Measurements from ENCODE around the gene VPS16.

Gene VPS16

GRCh38 chr20:2865101-2865500 is 24.6 kb downstream of the VPS16 start:
- Histone ChIP-seq H3K4me3 (no peak overlapping the region), H3K36me3 (ENCODE audit: insufficient read depth, low read length) (peaks cover 2% of the 10 kb centered on the region; the same call in 1 of the 2 replicates)

GRCh38 chr20:2865630-2866029 is 25.1 kb downstream of the VPS16 start:
- no peak for TF ChIP-seq POLR2AphosphoS5 (IDR thresholded peaks at IDR 0.05; ENCODE audit: borderline replicate concordance, low read depth, low read length)
- no peak for TF ChIP-seq FOXP2 (optimal IDR thresholded peaks at IDR 0.05; ENCODE audit: control extremely low read depth, extremely low read length, insufficient read depth)
- no peak for TF ChIP-seq EZH2 (IDR thresholded peaks at IDR 0.05)
- DNase-seq (ENCODE audit: low read depth, low spot score), result no peak
- H3K4me3 ChIP-seq, result no peak overlapping the region
- no peak overlapping the region for H3K9ac ChIP-seq (ENCODE audit: insufficient read length)
- H3K36me3 ChIP-seq (ENCODE audit: insufficient read depth, low read length), result peaks cover 2% of the 10 kb centered on the region; the same call in 1 of the 2 replicates
- H3K9me3 ChIP-seq (ENCODE audit: low read depth, low read length), result no peaks in the 10 kb centered on the region
- no peak overlapping the region for H3K27ac ChIP-seq

More at GRCh38 chr20:2865101-2865500, 24.6 kb downstream of the VPS16 start:
- no peak for TF ChIP-seq POLR2AphosphoS5 (IDR thresholded peaks at IDR 0.05; ENCODE audit: borderline replicate concordance, low read depth, low read length)
- TF ChIP-seq FOXP2 (optimal IDR thresholded peaks at IDR 0.05; ENCODE audit: control extremely low read depth, extremely low read length, insufficient read depth), result no peak
- TF ChIP-seq EZH2 (IDR thresholded peaks at IDR 0.05), result no peak
- no peak for DNase-seq (ENCODE audit: low read depth, low spot score)
- H3K27ac ChIP-seq, result no peak overlapping the region
- H3K9ac ChIP-seq (ENCODE audit: insufficient read length), result no peak overlapping the region
- H3K9me3 ChIP-seq (ENCODE audit: low read depth, low read length), result no peaks in the 10 kb centered on the region

- peaks cover 2% of the 10 kb centered on the region; the same call in 1 of the 2 replicates for H3K36me3 ChIP-seq (ENCODE audit: insufficient read depth, low read length)
- no peak overlapping the region for H3K27ac ChIP-seq
- H3K9me3 ChIP-seq (ENCODE audit: low read depth, low read length), result no peaks in the 10 kb centered on the region
- no peak overlapping the region for H3K9ac ChIP-seq (ENCODE audit: insufficient read length)
- TF ChIP-seq POLR2AphosphoS5 (IDR thresholded peaks at IDR 0.05; ENCODE audit: borderline replicate concordance, low read depth, low read length), result no peak
- no peak for TF ChIP-seq FOXP2 (optimal IDR thresholded peaks at IDR 0.05; ENCODE audit: control extremely low read depth, extremely low read length, insufficient read depth)
- no peak for TF ChIP-seq EZH2 (IDR thresholded peaks at IDR 0.05)
- DNase-seq (ENCODE audit: low read depth, low spot score), result no peak
- H3K4me3 ChIP-seq, result no peak overlapping the region
Measured at GRCh38 chr20:2866236-2866635, 25.7 kb downstream of the VPS16 start.

GRCh38 chr20:2867081-2867864 is 26.7 kb downstream of the VPS16 start:
- no peak overlapping the region for H3K4me3 ChIP-seq
- no peak overlapping the region for H3K27ac ChIP-seq
- H3K9ac ChIP-seq (ENCODE audit: insufficient read length), result no peak overlapping the region
- TF ChIP-seq FOXP2 (optimal IDR thresholded peaks at IDR 0.05; ENCODE audit: control extremely low read depth, extremely low read length, insufficient read depth), result no peak
- no peak for TF ChIP-seq EZH2 (IDR thresholded peaks at IDR 0.05)
- TF ChIP-seq POLR2AphosphoS5 (IDR thresholded peaks at IDR 0.05; ENCODE audit: borderline replicate concordance, low read depth, low read length), result no peak
- peaks cover 2% of the 10 kb centered on the region; the same call in 1 of the 2 replicates for H3K36me3 ChIP-seq (ENCODE audit: insufficient read depth, low read length)
- H3K9me3 ChIP-seq (ENCODE audit: low read depth, low read length), result no peaks in the 10 kb centered on the region
- no peak for DNase-seq (ENCODE audit: low read depth, low spot score)

GRCh38 chr20:2869381-2869780 is 28.8 kb downstream of the VPS16 start:
- H3K4me3 ChIP-seq, result no peak overlapping the region
- peaks cover 2% of the 10 kb centered on the region; the same call in 1 of the 2 replicates for H3K36me3 ChIP-seq (ENCODE audit: insufficient read depth, low read length)
- no peak overlapping the region; the same call in 1 of the 2 replicates for H3K27ac ChIP-seq
- DNase-seq (ENCODE audit: low read depth, low spot score), result no peak
- TF ChIP-seq EZH2 (IDR thresholded peaks at IDR 0.05) (no peak), POLR2AphosphoS5 (IDR thresholded peaks at IDR 0.05; ENCODE audit: borderline replicate concordance, low read depth, low read length) (no peak), FOXP2 (optimal IDR thresholded peaks at IDR 0.05; ENCODE audit: control extremely low read depth, extremely low read length, insufficient read depth) (no peak)
- H3K9ac ChIP-seq (ENCODE audit: insufficient read length), result no peak overlapping the region
- no peaks in the 10 kb centered on the region for H3K9me3 ChIP-seq (ENCODE audit: low read depth, low read length)

GRCh38 chr20:2871111-2871465 is 30.5 kb downstream of the VPS16 start:
- Histone ChIP-seq H3K4me3 (no peak overlapping the region), H3K9ac (ENCODE audit: insufficient read length) (no peak overlapping the region), H3K27ac (no peak overlapping the region), H3K36me3 (ENCODE audit: insufficient read depth, low read length) (no peaks in the 10 kb centered on the region; the same call in 1 of the 2 replicates), H3K9me3 (ENCODE audit: low read depth, low read length) (no peaks in the 10 kb centered on the region)
- no peak for TF ChIP-seq POLR2AphosphoS5 (IDR thresholded peaks at IDR 0.05; ENCODE audit: borderline replicate concordance, low read depth, low read length)
- no peak for TF ChIP-seq EZH2 (IDR thresholded peaks at IDR 0.05)
- no peak for DNase-seq (ENCODE audit: low read depth, low spot score)

GRCh38 chr20:2871661-2872458 is 31.3 kb downstream of the VPS16 start:
- TF ChIP-seq FOXP2 (optimal IDR thresholded peaks at IDR 0.05; ENCODE audit: control extremely low read depth, extremely low read length, insufficient read depth), result no peak
- TF ChIP-seq POLR2AphosphoS5 (IDR thresholded peaks at IDR 0.05; ENCODE audit: borderline replicate concordance, low read depth, low read length), result no peak
- TF ChIP-seq EZH2 (IDR thresholded peaks at IDR 0.05), result no peak
- no peak overlapping the region for H3K9ac ChIP-seq (ENCODE audit: insufficient read length)
- H3K9me3 ChIP-seq (ENCODE audit: low read depth, low read length), result no peaks in the 10 kb centered on the region
- no peak overlapping the region; the same call in 1 of the 2 replicates for H3K4me3 ChIP-seq
- DNase-seq (ENCODE audit: low read depth, low spot score), result no peak
- peaks cover 2% of the 10 kb centered on the region; the same call in 1 of the 2 replicates for H3K36me3 ChIP-seq (ENCODE audit: insufficient read depth, low read length)
- no peak overlapping the region for H3K27ac ChIP-seq

GRCh38 chr20:2872459-2873009 is 32.0 kb downstream of the VPS16 start:
- Histone ChIP-seq H3K9me3 (ENCODE audit: low read depth, low read length) (no peaks in the 10 kb centered on the region), H3K27ac (no peak overlapping the region; the same call in 1 of the 2 replicates)
- no peak for DNase-seq (ENCODE audit: low read depth, low spot score)

More at GRCh38 chr20:2872459-2873009, 32.0 kb downstream of the VPS16 start:
- H3K4me3 ChIP-seq, result peak overlapping the region; percentile 99
- TF ChIP-seq EZH2 (IDR thresholded peaks at IDR 0.05), result no peak
- TF ChIP-seq FOXP2 (optimal IDR thresholded peaks at IDR 0.05; ENCODE audit: control extremely low read depth, extremely low read length, insufficient read depth), result no peak
- no peak for TF ChIP-seq POLR2AphosphoS5 (IDR thresholded peaks at IDR 0.05; ENCODE audit: borderline replicate concordance, low read depth, low read length)
- peaks cover 9% of the 10 kb centered on the region; the same call in 1 of the 2 replicates for H3K36me3 ChIP-seq (ENCODE audit: insufficient read depth, low read length)
- H3K9ac ChIP-seq (ENCODE audit: insufficient read length), result peak overlapping the region; percentile 65
